Measurements from ENCODE around the gene SEMA5A.

GRCh38 chr5:9361835-9362234, 184.0 kb downstream of the SEMA5A start:
- no peak for TF ChIP-seq POLR2A (IDR thresholded peaks at IDR 0.05)
- TF ChIP-seq CTCF (IDR thresholded peaks at IDR 0.05) = no peak

Data from lower leg skin (tissue), 3 donors.